ENCODE results near the gene KATNBL1.

Gene KATNBL1, protein sequence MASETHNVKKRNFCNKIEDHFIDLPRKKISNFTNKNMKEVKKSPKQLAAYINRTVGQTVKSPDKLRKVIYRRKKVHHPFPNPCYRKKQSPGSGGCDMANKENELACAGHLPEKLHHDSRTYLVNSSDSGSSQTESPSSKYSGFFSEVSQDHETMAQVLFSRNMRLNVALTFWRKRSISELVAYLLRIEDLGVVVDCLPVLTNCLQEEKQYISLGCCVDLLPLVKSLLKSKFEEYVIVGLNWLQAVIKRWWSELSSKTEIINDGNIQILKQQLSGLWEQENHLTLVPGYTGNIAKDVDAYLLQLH

DNA sequence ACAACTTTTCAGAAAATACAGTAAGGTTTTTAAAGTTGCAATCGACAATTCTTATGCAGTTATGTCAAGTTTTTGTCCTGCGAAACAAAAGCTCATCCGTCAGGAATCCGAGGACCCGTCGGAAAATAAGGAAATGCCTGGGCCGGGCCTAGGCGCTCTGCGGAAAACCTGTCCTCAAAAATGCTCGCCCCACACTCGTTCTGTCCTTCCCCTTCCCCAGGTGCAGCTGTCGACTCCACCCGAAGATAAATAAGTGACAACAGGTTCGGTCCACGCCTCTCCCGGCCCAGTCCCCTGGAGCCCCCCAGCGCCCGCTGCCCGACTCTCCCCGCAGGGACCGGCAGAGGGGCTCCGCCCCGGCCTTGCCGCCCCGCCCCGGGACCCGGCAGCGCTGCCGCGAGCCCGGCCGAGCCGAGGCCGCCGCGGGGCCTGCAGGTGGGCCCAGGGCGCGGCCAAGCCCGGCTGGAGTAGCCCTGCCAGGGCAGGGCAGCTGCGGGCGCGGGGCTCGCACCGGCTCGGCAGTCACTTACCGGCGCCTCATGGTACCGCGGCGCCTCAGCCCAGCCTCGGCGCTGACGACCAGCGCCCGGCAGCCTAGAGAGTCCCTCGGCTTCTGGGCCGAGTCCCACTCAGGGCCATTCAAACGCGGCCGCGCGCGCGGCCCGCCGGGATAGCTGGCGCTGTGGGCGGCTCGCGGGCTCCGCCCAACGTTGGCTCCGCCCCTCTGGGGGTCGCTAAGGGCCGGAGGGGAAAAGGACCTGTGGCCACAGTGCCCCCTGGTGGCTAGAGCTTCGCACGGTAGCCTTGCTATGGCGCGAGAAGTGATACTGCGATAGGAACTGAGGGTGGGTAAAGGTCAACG is at the start of gene KATNBL1:
TSS of gene KATNBL1 (minus strand) at position 676 of the 862 bp plus-strand sequence. CDS start 46,420 bp downstream, outside the sequence.
- CTCF ChIA-PET = interaction anchor here (0.6 to 1.6 kb wide), 17 partner anchors 10 to 474 kb away, joined by 3 to 8 read pairs (median 3); partner anchors contain the start of genes EMC4 and LPCAT4
- peak; percentile 95 for DNase-seq (ENCODE audit: low spot score)
- peak within 1 kb of the TSS; percentile 90 for H3K27ac ChIP-seq
- TF ChIP-seq, protein P1, sequence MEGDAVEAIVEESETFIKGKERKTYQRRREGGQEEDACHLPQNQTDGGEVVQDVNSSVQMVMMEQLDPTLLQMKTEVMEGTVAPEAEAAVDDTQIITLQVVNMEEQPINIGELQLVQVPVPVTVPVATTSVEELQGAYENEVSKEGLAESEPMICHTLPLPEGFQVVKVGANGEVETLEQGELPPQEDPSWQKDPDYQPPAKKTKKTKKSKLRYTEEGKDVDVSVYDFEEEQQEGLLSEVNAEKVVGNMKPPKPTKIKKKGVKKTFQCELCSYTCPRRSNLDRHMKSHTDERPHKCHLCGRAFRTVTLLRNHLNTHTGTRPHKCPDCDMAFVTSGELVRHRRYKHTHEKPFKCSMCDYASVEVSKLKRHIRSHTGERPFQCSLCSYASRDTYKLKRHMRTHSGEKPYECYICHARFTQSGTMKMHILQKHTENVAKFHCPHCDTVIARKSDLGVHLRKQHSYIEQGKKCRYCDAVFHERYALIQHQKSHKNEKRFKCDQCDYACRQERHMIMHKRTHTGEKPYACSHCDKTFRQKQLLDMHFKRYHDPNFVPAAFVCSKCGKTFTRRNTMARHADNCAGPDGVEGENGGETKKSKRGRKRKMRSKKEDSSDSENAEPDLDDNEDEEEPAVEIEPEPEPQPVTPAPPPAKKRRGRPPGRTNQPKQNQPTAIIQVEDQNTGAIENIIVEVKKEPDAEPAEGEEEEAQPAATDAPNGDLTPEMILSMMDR (conservative IDR thresholded peaks at IDR 0.05; ENCODE audit: low read depth) = peak; percentile 96
- POLR2A ChIA-PET (ENCODE audit: low non-redundant PET) = interaction anchor here (0.6 to 0.7 kb wide), 3 partner anchors 8 to 100 kb away, joined by 3 read pairs; no protein-coding TSS in a partner anchor

DNA sequence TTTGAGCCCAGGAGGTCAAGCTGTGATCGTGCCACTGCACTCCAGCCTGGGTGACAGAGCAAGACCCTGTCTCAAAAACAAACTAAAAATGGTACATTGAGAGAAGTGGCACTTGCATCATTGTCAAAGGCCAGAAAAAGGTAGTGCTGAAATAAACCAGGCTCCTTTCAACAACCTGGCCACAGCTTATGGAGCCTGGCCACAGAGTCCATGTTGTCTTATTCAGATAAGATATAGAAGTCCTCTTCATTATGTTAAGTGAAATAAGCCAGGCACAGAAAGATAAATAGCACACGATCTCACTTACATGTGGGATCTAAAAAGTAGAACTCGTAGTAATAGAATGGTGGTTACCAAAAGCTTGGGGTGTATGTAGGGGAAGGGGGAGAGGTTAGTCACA is 49.7 kb upstream of the KATNBL1 start:
- CTCF ChIA-PET = no interaction called here

DNA sequence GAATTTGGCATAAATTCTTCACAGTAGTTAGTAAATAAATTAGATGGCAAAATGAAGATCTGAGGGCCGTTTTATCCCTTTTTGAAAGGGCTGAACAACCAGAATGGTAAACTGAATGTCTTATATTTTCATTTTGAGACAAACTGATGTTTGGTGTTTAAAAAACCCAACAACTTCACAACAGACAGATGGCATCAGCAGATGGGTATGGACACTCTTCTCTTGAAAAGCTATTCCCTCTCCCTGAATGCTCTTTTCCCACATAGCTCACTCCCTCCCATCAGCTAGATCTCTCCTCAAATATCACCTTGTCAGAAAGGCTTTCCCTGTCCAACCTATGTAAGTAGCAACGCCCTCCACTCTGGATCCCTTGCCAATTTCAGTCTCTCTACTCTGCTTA is 48.3 kb upstream of the KATNBL1 start:
- CTCF ChIA-PET = interaction anchor here (0.5 to 1.2 kb wide), 2 partner anchors 16 to 26 kb away, joined by 3 to 6 read pairs; no protein-coding TSS in a partner anchor
- TF ChIP-seq, protein P1 (conservative IDR thresholded peaks at IDR 0.05; ENCODE audit: low read depth) = no peak
- no peak overlapping the region for H3K27ac ChIP-seq
- POLR2A ChIA-PET (ENCODE audit: low non-redundant PET) = no interaction called here
- DNase-seq (ENCODE audit: low spot score) = no peak

More for the DNA sequence above, 49.7 kb upstream of the KATNBL1 start:
- POLR2A ChIA-PET (ENCODE audit: low non-redundant PET) = no interaction called here
- TF ChIP-seq, protein P1 (conservative IDR thresholded peaks at IDR 0.05; ENCODE audit: low read depth) = no peak
- no peak for DNase-seq (ENCODE audit: low spot score)
- no peak overlapping the region for H3K27ac ChIP-seq

DNA sequence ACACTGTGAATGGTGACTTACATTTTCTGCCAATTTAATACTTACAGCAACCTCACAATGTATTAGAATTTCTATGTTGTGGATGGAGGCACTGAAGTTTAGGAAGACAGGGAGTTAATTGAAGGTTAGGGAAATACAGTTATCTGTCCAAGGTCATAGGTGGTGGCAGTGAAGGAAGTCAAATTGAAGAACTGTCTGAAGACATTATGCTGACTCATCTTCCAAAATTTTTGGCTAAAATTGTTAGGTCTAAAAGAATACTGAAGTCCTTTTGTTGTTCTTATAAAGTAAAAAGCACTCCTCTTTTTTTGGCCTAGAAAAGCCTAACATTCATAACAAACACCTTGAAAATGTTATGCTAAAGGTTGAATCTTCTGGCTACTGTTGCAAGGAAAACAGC is 42.6 kb upstream of the KATNBL1 start:
- CTCF ChIA-PET = no interaction called here
- TF ChIP-seq, protein P1 (conservative IDR thresholded peaks at IDR 0.05; ENCODE audit: low read depth) = no peak
- POLR2A ChIA-PET (ENCODE audit: low non-redundant PET) = no interaction called here
- H3K27ac ChIP-seq = no peak overlapping the region
- no peak for DNase-seq (ENCODE audit: low spot score)

DNA sequence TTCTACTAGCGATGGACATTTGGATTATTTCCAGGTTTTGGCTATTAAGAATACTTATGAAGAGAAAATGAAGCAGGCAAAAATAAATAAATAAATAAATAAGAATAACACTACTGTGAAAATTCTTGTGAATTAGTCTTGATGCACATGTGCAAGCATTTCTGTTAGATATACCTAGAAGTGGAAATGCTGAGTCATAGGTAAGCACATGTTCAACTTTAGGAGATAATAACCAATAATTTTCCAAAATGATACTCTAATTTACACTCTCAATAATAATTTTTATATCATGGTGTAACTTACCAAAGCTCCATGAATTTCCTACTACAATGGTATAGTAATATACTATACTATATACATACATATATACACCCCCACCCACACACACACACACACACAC is 38.3 kb upstream of the KATNBL1 start:
- CTCF ChIA-PET = no interaction called here
- DNase-seq (ENCODE audit: low spot score) = no peak
- H3K27ac ChIP-seq = no peak overlapping the region
- TF ChIP-seq, protein P1 (conservative IDR thresholded peaks at IDR 0.05; ENCODE audit: low read depth) = no peak
- POLR2A ChIA-PET (ENCODE audit: low non-redundant PET) = no interaction called here

DNA sequence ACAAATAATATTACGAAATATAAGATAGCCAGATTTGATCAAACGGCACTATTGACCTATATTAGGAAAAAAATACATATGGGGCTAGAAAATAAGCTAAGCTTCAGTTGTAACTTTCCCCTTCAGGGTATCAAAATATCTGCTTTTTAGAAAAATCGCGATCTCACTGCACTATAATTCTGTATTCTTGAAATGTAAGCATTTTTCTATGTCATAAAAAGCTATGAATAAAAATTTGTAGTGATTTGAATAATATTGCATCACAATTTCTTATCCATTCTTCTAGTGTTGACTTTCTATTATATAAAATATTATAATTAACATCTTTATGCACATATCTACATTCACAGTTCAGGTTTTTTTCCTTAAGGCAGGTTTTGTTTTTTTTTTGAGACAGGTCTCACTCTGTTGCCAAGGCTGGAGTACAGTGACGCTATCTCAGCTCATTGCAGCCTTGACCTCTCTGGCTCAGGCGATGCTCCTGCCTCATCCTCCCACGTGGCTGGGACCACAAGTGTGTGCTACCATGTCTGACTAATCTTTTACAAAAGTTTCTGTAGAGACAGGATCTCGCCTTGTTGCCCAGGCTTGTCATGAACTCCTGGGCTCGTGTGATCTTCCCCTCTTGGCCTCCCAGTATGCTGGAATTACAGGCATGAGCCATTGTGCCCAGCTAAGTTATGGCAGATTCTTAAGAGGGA is 36.5 kb upstream of the KATNBL1 start:
- H3K27ac ChIP-seq = no peak overlapping the region
- ChIA-PET POLR2A (ENCODE audit: low non-redundant PET) (no interaction called here), CTCF (interaction anchor here (0.7 kb wide), 1 partner anchor 341 kb away, joined by 3 read pairs; no protein-coding TSS in a partner anchor)
- DNase-seq (ENCODE audit: low spot score) = no peak
- TF ChIP-seq, protein P1 (conservative IDR thresholded peaks at IDR 0.05; ENCODE audit: low read depth) = no peak

All from RWPE1 (cell line).